Measurements from ENCODE around the gene ZNF892.
"Not testable (repeated sequence)": the region's sequence is repeated elsewhere in the genome, so short reads cannot be mapped to it uniquely, and the experiment has no call there.

The ZNF892 gene

DNA sequence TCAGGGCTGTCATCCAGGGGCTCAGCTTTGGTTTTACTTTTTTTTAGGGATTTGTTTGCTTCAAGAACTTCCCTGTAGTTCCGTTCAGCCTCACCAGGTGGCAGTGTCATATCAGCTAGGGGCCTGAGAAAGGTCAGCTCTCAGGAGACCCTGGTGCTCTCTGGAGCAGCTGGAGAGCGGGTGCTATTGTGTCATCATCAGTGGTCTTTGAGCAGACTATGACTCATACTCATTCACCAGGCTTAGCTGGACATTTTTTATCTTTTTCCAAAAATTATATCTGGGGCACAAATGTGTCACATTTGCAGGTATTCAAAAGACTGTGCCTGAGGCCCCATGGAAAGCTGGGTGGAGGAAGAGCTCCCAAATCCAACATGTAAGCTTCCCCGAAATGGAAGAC lies 24.4 kb downstream of the ZNF892 start:
- peak; percentile 88 for DNase-seq

GRCh38 chr2:95232232-95232631 lies 24.9 kb downstream of the ZNF892 start:
- DNase-seq: no peak

DNA sequence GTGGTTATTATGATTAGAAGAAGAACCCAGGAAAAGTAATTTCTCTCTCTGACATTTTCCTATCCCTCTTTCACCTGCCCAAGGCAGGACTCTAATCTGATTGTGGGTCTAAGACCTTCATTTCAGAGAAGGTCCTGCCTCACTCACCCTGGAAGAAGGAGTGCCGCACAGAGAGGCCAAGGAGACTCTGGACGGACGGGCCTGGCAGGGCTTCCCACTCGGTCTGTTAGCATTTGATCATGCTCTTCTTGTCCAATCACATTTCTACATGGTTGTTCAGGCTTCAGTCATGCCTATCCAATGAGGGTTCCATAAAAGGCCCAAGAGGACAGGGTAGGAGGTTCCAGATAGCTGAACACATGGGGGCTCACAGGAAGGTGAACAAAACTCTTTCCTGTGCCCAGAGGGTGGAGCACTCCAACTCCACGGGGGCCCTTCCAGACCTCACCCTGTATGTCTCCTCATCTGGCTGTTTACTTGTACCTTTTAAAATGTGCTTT lies 27.0 kb downstream of the ZNF892 start:
- DNase-seq: no peak

DNA sequence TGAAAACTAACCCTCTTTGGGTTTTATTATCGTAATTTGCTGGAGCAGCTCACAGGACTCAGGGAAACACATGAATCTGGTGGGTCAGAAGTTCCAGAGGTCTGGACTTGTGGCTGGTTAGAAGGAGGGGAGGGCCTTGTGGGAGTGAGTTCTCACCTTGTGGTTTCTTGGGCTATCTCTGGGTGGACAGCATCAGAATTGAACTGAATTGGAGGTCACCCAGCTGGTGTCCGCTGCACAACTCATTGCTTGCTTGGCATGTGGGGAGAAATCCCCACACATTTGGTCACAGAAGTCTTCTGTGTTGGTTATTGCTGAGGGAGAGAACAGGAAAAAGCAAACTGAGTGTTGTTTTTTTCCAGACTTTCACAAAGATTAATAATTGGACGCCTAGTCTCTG lies 27.5 kb downstream of the ZNF892 start:
- no peak for DNase-seq

DNA sequence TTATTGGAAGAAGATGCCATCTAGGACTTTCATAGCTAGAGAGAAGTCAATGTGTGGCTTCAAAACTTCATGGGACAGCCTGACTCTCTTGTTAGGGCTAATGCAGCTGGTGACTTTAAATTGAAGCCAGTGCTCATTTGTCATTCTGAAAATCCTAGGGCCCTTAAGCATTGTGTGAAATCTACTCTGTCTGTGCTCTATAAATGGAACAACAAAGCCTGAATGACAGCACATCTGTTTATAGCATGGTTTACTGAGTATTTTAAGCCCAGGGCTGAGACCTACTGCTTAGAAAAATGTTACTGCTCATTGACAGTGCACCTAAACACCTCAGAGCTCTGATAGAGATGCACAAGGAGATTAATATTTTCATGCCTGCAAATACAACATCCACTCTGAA lies 30.8 kb downstream of the ZNF892 start:
- DNase-seq: no peak

DNA sequence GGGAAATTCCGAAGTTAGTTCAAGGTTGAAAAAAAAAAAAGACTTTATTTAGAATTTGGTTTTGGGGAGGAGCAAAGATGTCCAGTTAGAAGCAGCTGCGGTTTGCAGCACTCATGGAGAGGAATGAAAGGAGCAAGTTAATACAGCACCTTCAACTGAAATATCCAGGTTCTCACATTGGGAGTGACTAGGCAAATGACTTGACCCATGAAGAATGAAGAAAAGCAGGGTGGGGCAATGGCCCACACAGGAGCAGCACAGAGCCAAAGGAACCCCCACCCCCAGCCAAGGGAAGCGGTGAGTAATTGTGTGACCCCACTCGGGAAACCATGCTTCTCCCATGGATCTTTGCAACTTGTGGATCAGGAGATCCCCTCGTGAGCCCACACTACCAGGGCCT lies 32.8 kb downstream of the ZNF892 start:
- no peak for DNase-seq

DNA sequence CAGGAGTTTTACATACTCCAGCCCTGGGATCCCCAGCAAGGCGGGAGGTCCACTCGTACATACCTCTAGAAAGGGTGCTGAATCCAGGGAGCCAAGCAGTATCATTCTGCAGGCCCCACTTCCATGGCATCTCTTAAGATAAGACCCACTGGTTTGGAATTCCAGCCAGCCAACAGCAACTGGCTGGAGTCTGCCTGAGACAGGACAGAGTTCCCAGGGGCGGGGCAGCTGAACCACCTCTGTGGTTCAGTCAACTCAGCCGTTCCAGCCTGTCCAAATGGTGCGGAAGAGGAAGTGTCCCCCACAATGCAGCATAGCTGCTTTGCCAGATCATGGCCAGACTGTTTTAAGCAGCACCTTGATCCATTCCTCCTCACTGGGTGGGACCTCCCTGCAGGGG lies 33.2 kb downstream of the ZNF892 start:
- no peak for DNase-seq

- DNase-seq: not testable (repeated sequence)
These were observed 34.8 kb downstream of the ZNF892 start for GRCh38 chr2:95242084-95242483.

All from EL (cell line).